ENCODE measurements around the gene AP4B1.
"Not testable (repeated sequence)": the region's sequence is repeated elsewhere in the genome, so short reads cannot be mapped to it uniquely, and the experiment has no call there.

The AP4B1 gene

DNA sequence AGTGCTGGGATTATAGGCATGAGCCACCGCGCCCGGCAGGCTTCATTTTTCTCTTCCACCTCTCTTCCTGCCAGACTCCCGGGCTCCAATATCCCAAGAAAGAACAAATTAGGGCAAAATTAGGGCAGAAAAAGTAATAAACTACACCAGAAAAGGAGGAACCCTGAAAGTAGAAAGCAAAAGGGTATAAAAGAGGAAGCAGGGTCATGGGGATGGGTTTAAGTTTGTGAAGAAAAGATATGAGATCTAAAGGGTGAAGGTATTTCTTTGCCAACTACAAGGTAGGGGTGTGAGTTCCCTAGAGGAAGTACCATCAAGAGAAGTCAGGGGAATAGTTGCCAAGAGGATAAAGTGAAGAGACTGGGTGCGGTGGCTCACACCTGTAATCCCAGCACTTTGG lies 43.0 kb downstream of the AP4B1 start:
- Mint-ChIP-seq H3K27me3 (no peaks in the 10 kb centered on the region), H3K27ac (peak overlapping the region; percentile 13), H3K9me3 (no peaks in the 10 kb centered on the region), H3K4me1 (ENCODE audit: low read depth) (peaks cover 66% of the 10 kb centered on the region), H3K36me3 (ENCODE audit: low read depth) (peaks cover 71% of the 10 kb centered on the region), H3K4me3 (no peak overlapping the region)

DNA sequence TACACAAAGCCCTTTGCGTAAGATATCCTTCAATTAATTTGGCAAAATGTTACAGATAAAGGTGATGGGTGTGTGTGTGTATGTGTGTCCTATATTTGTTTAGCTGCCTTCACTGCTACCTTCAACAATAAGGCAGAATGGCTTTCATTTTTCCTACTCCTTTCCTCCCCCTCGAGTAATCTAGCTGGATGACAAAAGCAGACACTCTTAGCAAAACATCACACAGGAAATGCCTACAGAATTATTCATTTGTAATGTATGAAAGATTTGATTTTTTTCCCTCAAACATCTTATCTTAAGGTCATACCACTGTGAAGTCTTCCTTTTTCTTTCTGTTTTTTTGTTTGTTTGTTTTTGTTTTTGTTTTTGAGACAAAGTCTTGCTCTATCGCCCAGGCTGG lies 43.7 kb downstream of the AP4B1 start:
- no peaks in the 10 kb centered on the region for H3K9me3 Mint-ChIP-seq
- H3K36me3 Mint-ChIP-seq (ENCODE audit: low read depth): peaks cover 74% of the 10 kb centered on the region
- H3K4me3 Mint-ChIP-seq: no peak overlapping the region
- peak overlapping the region; percentile 0 for H3K27ac Mint-ChIP-seq
- H3K27me3 Mint-ChIP-seq: no peaks in the 10 kb centered on the region
- H3K4me1 Mint-ChIP-seq (ENCODE audit: low read depth): peaks cover 60% of the 10 kb centered on the region

DNA sequence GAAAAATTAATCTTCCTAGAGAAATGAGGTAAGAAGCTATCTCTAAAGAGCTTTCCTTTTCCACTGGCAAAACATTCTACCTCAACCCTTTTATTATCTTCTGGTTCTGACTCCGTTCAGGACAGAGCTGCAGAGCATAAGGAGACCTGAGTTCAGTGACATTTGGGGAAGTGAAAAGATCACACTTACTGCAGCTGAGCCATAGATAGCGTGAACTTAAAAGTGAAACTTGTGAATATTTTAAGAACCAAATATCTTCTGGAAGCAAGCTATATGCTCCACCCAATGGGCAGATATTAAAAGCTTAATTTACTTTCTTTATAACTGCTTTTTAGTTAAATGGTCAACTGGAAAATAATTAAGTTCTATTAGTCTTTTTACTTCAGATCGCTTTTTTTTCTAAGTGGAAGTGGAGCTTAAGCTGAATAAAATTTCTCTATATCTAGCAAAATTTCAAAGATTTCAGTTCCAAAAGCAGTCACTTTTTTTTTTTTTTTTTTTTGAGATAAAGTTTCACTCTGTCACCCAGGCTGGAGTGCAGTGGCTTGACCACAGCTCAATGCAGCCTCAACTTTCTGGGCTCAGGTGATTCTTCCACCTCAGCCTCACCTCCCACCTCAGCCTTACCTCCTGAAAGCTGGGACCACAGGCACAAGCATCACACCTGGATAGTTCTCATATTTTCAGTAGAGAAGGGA lies 45.0 kb downstream of the AP4B1 start:
- Mint-ChIP-seq H3K27me3 (no peaks in the 10 kb centered on the region), H3K36me3 (ENCODE audit: low read depth) (peaks cover 71% of the 10 kb centered on the region), H3K4me3 (peak overlapping the region; percentile 42), H3K27ac (peak overlapping the region; percentile 64), H3K9me3 (no peaks in the 10 kb centered on the region), H3K4me1 (ENCODE audit: low read depth) (peaks cover 51% of the 10 kb centered on the region)

DNA sequence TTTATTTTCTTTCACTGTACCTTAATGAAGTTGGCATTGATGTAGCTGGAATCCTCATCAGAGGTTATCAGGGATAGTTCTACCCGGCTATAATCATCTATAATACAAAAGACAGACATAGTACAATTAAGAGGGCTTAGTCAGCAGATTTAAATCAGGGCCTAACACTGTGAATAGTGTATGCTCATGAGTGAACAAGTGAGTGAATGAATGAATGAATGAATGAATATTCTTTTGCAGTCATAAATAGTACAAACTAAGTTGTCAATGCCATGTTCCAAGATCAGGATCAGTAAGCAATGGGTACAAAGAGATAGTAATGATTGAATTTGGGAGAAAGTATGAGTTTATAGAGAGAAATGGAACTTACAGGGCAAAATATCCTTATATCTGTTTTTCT lies 45.6 kb downstream of the AP4B1 start:
- H3K27ac Mint-ChIP-seq: no peak overlapping the region
- H3K4me3 Mint-ChIP-seq: peak overlapping the region; percentile 24
- peaks cover 73% of the 10 kb centered on the region for H3K36me3 Mint-ChIP-seq (ENCODE audit: low read depth)

DNA sequence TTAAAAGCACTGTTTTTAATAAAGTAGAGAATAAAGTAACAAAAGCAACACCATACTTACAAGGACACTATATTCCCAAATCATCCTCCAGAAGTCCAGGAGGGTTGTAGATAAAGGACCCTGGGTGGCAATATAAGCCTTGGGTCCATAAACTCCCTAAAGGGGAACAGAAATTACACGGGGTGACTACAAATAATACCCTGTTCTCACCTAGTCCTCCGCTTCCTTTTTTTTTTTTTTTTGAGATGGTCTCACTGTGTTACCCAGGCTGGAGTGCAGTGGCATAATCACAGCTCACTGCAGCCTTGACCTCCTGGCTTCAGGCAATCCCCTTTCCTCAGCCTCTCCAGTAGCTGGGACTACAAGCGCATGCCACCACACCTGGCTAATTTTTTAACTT lies 46.2 kb downstream of the AP4B1 start:
- Mint-ChIP-seq H3K27ac (no peak overlapping the region), H3K36me3 (ENCODE audit: low read depth) (peaks cover 69% of the 10 kb centered on the region), H3K27me3 (no peaks in the 10 kb centered on the region), H3K9me3 (no peaks in the 10 kb centered on the region), H3K4me1 (ENCODE audit: low read depth) (peaks cover 56% of the 10 kb centered on the region), H3K4me3 (no peak overlapping the region)

More for the DNA sequence above, 45.6 kb downstream of the AP4B1 start:
- no peaks in the 10 kb centered on the region for H3K27me3 Mint-ChIP-seq
- no peaks in the 10 kb centered on the region for H3K9me3 Mint-ChIP-seq
- H3K4me1 Mint-ChIP-seq (ENCODE audit: low read depth): peaks cover 57% of the 10 kb centered on the region

DNA sequence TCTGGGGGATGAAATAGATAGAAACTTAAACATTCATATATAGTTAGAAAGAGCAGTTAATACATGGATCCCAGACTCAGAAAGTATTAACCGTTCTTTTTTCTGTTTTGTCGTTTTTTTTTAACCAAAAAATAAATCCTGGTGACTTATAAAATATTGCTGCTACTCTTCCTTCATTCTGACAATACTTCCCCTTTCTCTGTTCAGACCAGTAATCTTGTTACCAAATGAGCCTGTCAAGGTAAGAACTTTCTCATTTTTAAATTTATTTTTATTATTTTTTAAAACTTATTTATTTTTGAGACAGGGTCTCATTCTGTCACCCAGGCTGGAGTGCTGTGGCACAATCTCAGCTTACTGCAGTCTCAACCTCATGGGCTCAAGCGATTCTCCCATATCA lies 46.8 kb downstream of the AP4B1 start:
- peaks cover 52% of the 10 kb centered on the region for H3K4me1 Mint-ChIP-seq (ENCODE audit: low read depth)

DNA sequence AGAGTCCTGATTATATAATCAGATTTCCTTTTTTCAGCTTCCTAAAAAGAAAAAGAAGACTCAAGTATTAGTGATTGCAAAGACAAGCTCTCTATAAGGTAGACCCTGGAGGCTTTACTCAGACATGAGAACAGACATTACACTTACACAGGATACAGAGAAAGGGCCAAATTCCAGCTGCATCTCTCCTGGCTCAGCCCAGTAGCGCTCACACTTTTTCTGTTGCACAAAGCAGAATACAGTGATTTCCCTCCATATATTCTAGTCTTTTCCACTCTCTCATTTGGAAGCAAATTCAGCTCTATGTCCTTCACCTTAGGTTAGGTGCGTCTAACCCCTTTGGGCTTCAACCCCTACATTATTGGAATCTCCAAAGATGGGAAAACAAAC lies 48.2 kb downstream of the AP4B1 start:
- Mint-ChIP-seq H3K27me3 (no peaks in the 10 kb centered on the region), H3K4me3 (no peak overlapping the region), H3K4me1 (ENCODE audit: low read depth) (peaks cover 49% of the 10 kb centered on the region), H3K27ac (no peak overlapping the region), H3K9me3 (no peaks in the 10 kb centered on the region), H3K36me3 (ENCODE audit: low read depth) (peaks cover 68% of the 10 kb centered on the region)

More for the DNA sequence above, 46.8 kb downstream of the AP4B1 start:
- no peak overlapping the region for H3K4me3 Mint-ChIP-seq
- no peak overlapping the region for H3K27ac Mint-ChIP-seq
- no peaks in the 10 kb centered on the region for H3K27me3 Mint-ChIP-seq
- H3K9me3 Mint-ChIP-seq: no peaks in the 10 kb centered on the region
- peaks cover 64% of the 10 kb centered on the region for H3K36me3 Mint-ChIP-seq (ENCODE audit: low read depth)

DNA sequence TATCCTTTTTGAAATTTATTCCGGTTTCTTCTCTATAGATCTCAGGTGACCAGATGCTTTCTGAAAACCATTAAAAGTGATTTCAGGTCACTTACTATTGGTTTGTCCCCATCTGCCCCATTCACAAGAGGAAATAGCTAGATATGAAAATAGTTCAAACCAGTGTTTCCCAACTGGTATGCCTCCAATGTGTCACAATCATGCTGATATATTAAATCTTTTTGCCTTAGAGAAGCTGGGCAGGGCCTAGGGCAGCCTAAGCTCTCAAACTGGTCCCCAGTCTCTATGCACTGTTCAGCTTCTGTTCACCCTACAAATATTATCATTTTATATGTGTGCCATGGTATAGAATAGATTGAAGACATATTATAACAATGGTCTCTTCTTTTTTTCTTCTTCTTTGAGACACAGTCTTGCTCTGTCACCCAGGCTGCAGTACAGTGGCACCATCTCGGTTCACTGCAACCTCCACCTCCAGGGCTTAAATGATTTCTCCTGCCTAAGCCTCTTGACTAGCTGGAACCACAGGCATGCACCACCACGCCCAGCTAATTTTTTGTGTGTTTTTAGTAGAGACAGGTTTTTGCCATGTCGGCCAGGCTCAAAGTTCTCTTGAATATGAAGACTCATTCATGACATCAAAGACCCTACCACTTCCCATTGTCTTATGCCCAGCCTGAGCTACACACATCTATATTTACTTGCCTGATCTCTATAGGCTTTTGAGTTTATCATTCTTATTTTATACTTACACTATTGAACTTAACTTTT lies 48.8 kb downstream of the AP4B1 start:
- Mint-ChIP-seq H3K4me3 (no peak overlapping the region), H3K27ac (no peak overlapping the region), H3K4me1 (ENCODE audit: low read depth) (peaks cover 50% of the 10 kb centered on the region), H3K27me3 (no peaks in the 10 kb centered on the region), H3K36me3 (ENCODE audit: low read depth) (peaks cover 69% of the 10 kb centered on the region), H3K9me3 (no peaks in the 10 kb centered on the region)

DNA sequence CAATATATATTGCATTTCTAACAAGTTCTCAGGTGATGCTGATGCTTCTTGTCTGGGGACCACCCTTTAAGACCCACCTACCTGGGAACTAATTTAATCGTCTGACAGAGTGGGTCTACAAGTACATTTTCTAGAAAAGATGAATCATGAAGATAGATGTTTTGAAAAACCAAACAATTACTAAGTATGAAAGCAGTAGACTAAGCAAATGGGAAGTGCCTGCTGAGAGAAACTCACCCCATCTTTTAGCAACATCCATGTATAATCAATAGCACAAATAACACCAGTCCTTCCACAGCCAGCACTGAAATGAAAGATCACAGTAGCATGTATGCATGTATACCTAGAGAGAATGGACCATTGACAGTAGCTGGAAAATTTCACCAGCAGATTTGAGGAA lies 50.4 kb downstream of the AP4B1 start:
- no peak overlapping the region for H3K4me3 Mint-ChIP-seq
- H3K36me3 Mint-ChIP-seq (ENCODE audit: low read depth): peaks cover 75% of the 10 kb centered on the region
- H3K27me3 Mint-ChIP-seq: no peaks in the 10 kb centered on the region
- H3K9me3 Mint-ChIP-seq: no peaks in the 10 kb centered on the region
- peaks cover 44% of the 10 kb centered on the region for H3K4me1 Mint-ChIP-seq (ENCODE audit: low read depth)
- peak overlapping the region; percentile 9 for H3K27ac Mint-ChIP-seq

DNA sequence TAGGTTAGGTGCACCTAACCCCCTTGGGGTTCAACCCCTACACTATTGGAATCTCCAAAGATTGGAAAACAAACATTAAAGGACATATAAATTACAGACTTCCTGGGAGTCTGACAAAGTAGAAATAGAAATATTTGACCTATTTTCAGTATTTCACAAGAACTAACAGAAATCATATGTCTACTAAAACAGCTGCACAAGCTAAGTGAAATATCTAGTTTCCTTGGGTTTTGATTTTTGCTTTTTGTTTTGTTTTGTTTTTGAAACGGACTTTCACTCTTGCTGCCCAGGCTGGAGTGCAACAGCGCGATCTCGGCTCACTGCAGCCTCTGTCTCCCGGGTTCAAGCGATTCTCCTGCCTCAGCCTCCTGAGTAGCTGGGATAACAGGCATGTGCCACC lies 51.9 kb downstream of the AP4B1 start:
- Mint-ChIP-seq H3K4me1 (ENCODE audit: low read depth) (peaks cover 36% of the 10 kb centered on the region), H3K36me3 (ENCODE audit: low read depth) (peaks cover 76% of the 10 kb centered on the region)
- H3K27me3 Mint-ChIP-seq, H3K4me3 Mint-ChIP-seq, H3K9me3 Mint-ChIP-seq, H3K27ac Mint-ChIP-seq: not testable (repeated sequence)

DNA sequence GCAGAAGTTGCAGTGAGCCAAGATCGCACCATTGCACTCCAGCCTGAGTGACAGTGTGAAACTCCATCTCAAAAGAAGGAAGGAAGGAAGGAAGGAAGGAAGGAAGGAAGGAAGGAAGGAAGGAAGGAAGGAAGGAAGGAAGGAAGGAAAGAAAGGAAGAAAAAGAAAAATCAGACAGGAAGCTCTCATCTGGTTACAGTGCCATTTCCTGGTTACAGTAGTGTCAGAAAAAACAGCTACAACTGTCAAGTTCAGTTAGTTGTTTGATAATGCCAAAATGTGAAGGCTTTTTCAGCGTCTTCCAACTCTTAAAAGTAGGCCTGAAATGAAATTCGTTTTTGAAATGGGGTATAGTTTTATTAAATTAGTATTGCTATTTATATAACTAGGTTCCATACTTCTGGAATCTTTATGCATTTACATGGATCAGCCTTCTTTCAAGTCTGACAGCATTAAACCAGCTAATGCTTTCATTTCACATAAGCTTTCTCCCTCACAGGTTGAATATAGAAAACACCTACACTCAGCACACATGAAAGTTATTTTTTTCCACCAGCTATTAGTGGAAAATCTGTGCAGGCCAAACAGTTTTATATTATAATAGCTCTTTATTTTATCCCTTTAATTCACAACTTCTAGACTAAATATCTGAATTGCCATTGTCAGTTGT lies 54.3 kb downstream of the AP4B1 start:
- peaks cover 34% of the 10 kb centered on the region for H3K4me1 Mint-ChIP-seq (ENCODE audit: low read depth)
- no peaks in the 10 kb centered on the region for H3K27me3 Mint-ChIP-seq
- H3K9me3 Mint-ChIP-seq: no peaks in the 10 kb centered on the region
- H3K27ac Mint-ChIP-seq: peak overlapping the region; percentile 76
- H3K4me3 Mint-ChIP-seq: no peak overlapping the region
- peaks cover 76% of the 10 kb centered on the region for H3K36me3 Mint-ChIP-seq (ENCODE audit: low read depth)

DNA sequence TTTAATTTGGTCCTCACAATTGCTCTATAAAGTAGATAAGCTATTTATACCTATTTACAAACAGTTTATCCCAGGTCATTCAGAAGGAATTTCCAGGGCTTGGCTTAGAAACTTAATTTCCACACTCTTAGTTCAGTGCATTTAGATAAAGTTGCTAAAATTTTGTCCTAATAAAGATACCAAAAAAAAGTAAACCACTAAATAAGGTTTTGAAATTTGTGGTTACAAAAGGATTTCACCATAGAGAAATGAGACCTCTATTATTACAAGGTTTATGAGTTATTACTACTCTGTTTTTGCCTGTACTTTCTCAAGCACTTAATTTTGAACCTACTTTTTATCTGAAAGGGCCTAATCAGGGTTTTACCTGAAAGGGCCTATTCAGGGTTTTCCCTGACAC lies 55.5 kb downstream of the AP4B1 start:
- no peaks in the 10 kb centered on the region for H3K9me3 Mint-ChIP-seq
- no peak overlapping the region for H3K27ac Mint-ChIP-seq
- H3K27me3 Mint-ChIP-seq: no peaks in the 10 kb centered on the region

DNA sequence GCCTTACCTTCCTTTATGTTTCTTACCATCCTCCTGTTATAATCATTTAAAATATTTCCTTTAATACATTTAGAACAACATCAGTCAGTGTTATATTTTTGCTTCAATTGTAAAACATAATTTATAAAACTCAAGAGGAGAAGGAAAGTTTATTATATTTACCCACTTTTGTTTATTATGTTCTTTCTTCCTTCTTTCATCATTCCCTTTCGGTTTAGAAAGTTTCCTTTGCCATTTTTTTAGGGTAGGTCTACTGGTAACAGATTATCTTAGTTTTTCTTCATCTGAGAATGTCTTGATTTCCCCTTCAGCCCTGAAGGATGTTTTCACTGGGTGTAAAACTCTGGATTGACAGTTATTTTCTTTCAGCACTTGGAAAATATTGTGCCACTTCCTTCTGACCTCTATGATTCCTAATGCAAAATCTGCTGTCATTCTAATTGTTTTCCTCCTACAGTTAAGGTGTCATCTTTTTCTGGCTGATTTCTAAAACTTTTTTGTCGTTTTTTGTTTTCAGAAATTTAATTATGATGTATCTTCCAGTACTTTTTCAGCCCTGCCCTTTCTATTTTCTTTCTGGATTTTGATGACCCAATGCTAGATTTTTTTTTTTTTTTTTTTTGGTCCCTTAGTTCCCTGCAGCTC lies 58.1 kb downstream of the AP4B1 start:
- H3K27me3 Mint-ChIP-seq: no peaks in the 10 kb centered on the region

More for the DNA sequence above, 55.5 kb downstream of the AP4B1 start:
- H3K4me1 Mint-ChIP-seq (ENCODE audit: low read depth): peaks cover 25% of the 10 kb centered on the region
- H3K36me3 Mint-ChIP-seq (ENCODE audit: low read depth): peaks cover 72% of the 10 kb centered on the region
- H3K4me3 Mint-ChIP-seq: no peak overlapping the region

More for the DNA sequence above, 58.1 kb downstream of the AP4B1 start:
- Mint-ChIP-seq H3K4me1 (ENCODE audit: low read depth) (peaks cover 17% of the 10 kb centered on the region), H3K27ac (no peak overlapping the region), H3K9me3 (no peaks in the 10 kb centered on the region), H3K36me3 (ENCODE audit: low read depth) (peaks cover 73% of the 10 kb centered on the region), H3K4me3 (no peak overlapping the region)
